Astrocyte (in vitro differentiated cells and primary cell): ENCODE data around the gene ADGRD2. TPM values are rescaled to one million over a fixed set of nuclear protein-coding genes. Genes with fewer than 3 reads are reported as not detected.

Experiments
- DNase-seq: peaks from one replicate; pipeline ENCODE4 v3.0.0-alpha.2; 2010; ENCODE audit warnings: low read depth
- FAIRE-seq: peaks from 2 replicates; lab custom pipeline; 2011; peaks lifted over from hg19 to GRCh38; lab: Jason Lieb, UNC
- H2AFZ ChIP-seq: 2 replicates; pipeline ENCODE4 v1.6.0; 2012; ENCODE audit warnings: low read depth, low read length, inconsistent platforms
- H3K27ac ChIP-seq: 2 replicates; pipeline ENCODE4 v1.5.1; 2011; ENCODE audit warnings: low read depth, low read length, inconsistent platforms
- H3K27me3 ChIP-seq: 2 replicates; pipeline ENCODE4 v1.6.0; 2011; ENCODE audit warnings: low read length, inconsistent platforms; ENCODE audit not compliant: insufficient read depth
- H3K36me3 ChIP-seq: 2 replicates; pipeline ENCODE4 v1.5.1; 2011; ENCODE audit warnings: low read length, inconsistent platforms; ENCODE audit not compliant: insufficient read depth
- H3K4me1 ChIP-seq: 2 replicates; pipeline ENCODE4 v1.5.1; 2011; ENCODE audit warnings: low read length, inconsistent platforms; ENCODE audit not compliant: insufficient read depth
- H3K4me2 ChIP-seq: 2 replicates; pipeline ENCODE4 v1.6.0; 2012; ENCODE audit warnings: low read length, inconsistent platforms
- H3K4me3 ChIP-seq: 2 replicates; pipeline ENCODE4 v1.5.1; 2011; ENCODE audit warnings: low read depth, mild to moderate bottlenecking, low read length, inconsistent platforms; ENCODE audit not compliant: insufficient read depth
- H3K79me2 ChIP-seq: 2 replicates; pipeline ENCODE4 v1.6.0; 2012; ENCODE audit warnings: mild to moderate bottlenecking, low read length, inconsistent platforms; ENCODE audit not compliant: insufficient read depth
- H3K9ac ChIP-seq: 2 replicates; pipeline ENCODE4 v1.6.0; 2012; ENCODE audit warnings: mild to moderate bottlenecking, low read length, inconsistent platforms
- H3K9me3 ChIP-seq: 2 replicates; pipeline ENCODE4 v1.5.1; 2012; ENCODE audit warnings: low read depth, mild to moderate bottlenecking, low read length, inconsistent platforms; ENCODE audit not compliant: insufficient read depth
- H4K20me1 ChIP-seq: 2 replicates; pipeline ENCODE4 v1.6.0; 2012; ENCODE audit warnings: low read length, inconsistent platforms; ENCODE audit not compliant: insufficient read depth
- H3K27ac Mint-ChIP-seq: one replicate; pipeline ENCODE4 v1.8.0; 2021; ENCODE audit warnings: mild to moderate bottlenecking, mixed read lengths; ENCODE audit not compliant: unreplicated experiment
- H3K27me3 Mint-ChIP-seq: one replicate; pipeline ENCODE4 v1.8.0; 2021; ENCODE audit warnings: low read depth, mixed read lengths; ENCODE audit not compliant: unreplicated experiment
- H3K36me3 Mint-ChIP-seq: one replicate; pipeline ENCODE4 v1.8.0; 2021; ENCODE audit warnings: low read depth, mixed read lengths; ENCODE audit not compliant: unreplicated experiment
- H3K4me1 Mint-ChIP-seq: one replicate; pipeline ENCODE4 v1.8.0; 2021; ENCODE audit warnings: low read depth, mixed read lengths; ENCODE audit not compliant: unreplicated experiment
- H3K4me3 Mint-ChIP-seq: one replicate; pipeline ENCODE4 v1.8.0; 2021; ENCODE audit warnings: mild to moderate bottlenecking, moderate library complexity, mixed read lengths; ENCODE audit not compliant: unreplicated experiment
- H3K9me3 Mint-ChIP-seq: one replicate; pipeline ENCODE4 v1.8.0; 2021; ENCODE audit warnings: mild to moderate bottlenecking, mixed read lengths; ENCODE audit not compliant: unreplicated experiment
- EZH2 ChIP-seq: IDR thresholded peaks from 2 replicates; pipeline ENCODE4 v1.6.1; 2012; ENCODE audit warnings: mild to moderate bottlenecking, low read length, inconsistent platforms; ENCODE audit not compliant: insufficient read depth
- total RNA-seq: library from RNA; stranded (reverse); gene quantifications from 2 replicates; pipeline ENCODE4 v1.2.1, GENCODE V29; 2021
- TF ChIP-seq, protein P1 (sequence below): IDR thresholded peaks from 2 replicates; pipeline ENCODE4 v1.5.1; 2011; ENCODE audit warnings: low read depth, mild to moderate bottlenecking, inconsistent platforms, low read length, moderate library complexity; ENCODE audit not compliant: insufficient read depth

ADGRD2 gene
- total RNA-seq, 1 donor from 2014 or later = not detected

DNA sequence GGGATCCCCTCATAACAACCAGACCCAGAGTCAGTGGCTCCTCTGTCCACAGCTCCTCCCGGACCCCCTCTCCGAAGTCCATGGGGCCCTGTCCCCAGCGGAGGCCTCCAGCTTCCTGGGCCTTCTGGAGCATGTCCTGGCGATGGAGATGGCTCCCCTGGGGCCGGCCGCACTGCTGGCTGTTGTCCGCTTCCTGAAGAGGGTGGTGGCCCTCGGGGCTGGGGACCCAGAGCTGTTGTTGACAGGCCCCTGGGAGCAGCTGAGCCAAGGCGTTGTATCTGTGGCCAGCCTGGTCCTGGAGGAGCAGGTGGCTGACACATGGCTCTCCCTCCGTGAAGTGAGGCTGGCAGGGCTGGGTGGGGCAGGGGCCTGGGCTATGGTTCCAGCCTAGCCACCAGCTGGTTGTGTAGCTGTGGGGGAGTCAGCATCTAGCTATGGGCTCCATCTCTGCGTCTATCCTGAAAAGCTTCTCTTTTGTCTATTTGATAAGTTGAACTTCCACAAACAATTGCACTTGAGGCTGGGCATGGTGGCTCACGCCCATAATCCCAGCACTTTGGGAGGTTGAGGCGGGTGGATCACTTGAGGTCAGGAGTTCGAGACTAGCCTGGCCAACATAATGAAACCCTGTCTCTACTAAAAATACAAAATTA is 4.7 kb downstream of the ADGRD2 start:
- no peaks in the 10 kb centered on the region for H3K79me2 ChIP-seq
- no peak overlapping the region for H2AFZ ChIP-seq
- peaks cover 31% of the 10 kb centered on the region for H3K27me3 ChIP-seq
- no peak overlapping the region for H3K4me2 ChIP-seq
- H3K9me3 ChIP-seq = no peaks in the 10 kb centered on the region
- no peak overlapping the region for H3K4me3 ChIP-seq
- no peaks in the 10 kb centered on the region for H4K20me1 ChIP-seq
- H3K4me3 Mint-ChIP-seq = no peak overlapping the region
- H3K36me3 ChIP-seq = no peaks in the 10 kb centered on the region
- TF ChIP-seq, protein P1, sequence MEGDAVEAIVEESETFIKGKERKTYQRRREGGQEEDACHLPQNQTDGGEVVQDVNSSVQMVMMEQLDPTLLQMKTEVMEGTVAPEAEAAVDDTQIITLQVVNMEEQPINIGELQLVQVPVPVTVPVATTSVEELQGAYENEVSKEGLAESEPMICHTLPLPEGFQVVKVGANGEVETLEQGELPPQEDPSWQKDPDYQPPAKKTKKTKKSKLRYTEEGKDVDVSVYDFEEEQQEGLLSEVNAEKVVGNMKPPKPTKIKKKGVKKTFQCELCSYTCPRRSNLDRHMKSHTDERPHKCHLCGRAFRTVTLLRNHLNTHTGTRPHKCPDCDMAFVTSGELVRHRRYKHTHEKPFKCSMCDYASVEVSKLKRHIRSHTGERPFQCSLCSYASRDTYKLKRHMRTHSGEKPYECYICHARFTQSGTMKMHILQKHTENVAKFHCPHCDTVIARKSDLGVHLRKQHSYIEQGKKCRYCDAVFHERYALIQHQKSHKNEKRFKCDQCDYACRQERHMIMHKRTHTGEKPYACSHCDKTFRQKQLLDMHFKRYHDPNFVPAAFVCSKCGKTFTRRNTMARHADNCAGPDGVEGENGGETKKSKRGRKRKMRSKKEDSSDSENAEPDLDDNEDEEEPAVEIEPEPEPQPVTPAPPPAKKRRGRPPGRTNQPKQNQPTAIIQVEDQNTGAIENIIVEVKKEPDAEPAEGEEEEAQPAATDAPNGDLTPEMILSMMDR = no peak
- TF ChIP-seq EZH2 = no peak
- H3K9ac ChIP-seq = no peak overlapping the region
- H3K9me3 Mint-ChIP-seq = no peaks in the 10 kb centered on the region
- H3K27ac Mint-ChIP-seq = no peak overlapping the region
- no peak overlapping the region for H3K27ac ChIP-seq
- H3K36me3 Mint-ChIP-seq = no peaks in the 10 kb centered on the region
- FAIRE-seq = no peak
- peaks cover 8% of the 10 kb centered on the region for H3K4me1 ChIP-seq
- DNase-seq = no peak
- H3K27me3 Mint-ChIP-seq = peaks cover 49% of the 10 kb centered on the region
- H3K4me1 Mint-ChIP-seq = no peaks in the 10 kb centered on the region

DNA sequence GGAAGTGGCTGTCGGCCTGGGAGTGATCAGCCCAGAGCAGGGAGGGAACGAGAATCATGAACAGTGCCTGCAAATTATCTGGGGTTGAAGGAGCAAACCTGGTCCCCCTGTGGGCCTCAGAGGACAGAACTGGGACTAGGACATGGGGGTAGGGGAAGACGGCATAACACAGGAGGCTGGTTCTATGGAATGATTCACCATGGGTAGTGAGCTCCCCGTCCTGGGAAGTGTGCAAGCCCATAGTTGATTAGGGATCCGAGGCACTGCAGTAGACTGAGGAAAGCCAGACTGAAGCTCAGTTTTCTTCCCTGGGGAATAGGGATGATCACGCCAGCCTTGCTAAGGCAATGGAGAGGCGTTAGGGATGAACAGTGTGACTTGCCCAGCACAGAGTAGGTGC is 5.6 kb downstream of the ADGRD2 start:
- no peaks in the 10 kb centered on the region for H4K20me1 ChIP-seq
- TF ChIP-seq, protein P1 = no peak
- no peak for TF ChIP-seq EZH2
- FAIRE-seq (no peak), DNase-seq (no peak)
- no peak overlapping the region for H3K4me3 ChIP-seq
- no peak overlapping the region for H2AFZ ChIP-seq
- no peak overlapping the region for H3K27ac ChIP-seq
- peaks cover 3% of the 10 kb centered on the region for H3K4me1 ChIP-seq
- Mint-ChIP-seq H3K9me3 (no peaks in the 10 kb centered on the region), H3K4me1 (no peaks in the 10 kb centered on the region), H3K27me3 (peaks cover 43% of the 10 kb centered on the region), H3K36me3 (no peaks in the 10 kb centered on the region), H3K4me3 (no peak overlapping the region), H3K27ac (no peak overlapping the region)
- H3K79me2 ChIP-seq = no peaks in the 10 kb centered on the region
- no peak overlapping the region for H3K4me2 ChIP-seq
- H3K9ac ChIP-seq = no peak overlapping the region
- no peaks in the 10 kb centered on the region for H3K9me3 ChIP-seq
- H3K36me3 ChIP-seq = no peaks in the 10 kb centered on the region
- H3K27me3 ChIP-seq = peaks cover 25% of the 10 kb centered on the region

DNA sequence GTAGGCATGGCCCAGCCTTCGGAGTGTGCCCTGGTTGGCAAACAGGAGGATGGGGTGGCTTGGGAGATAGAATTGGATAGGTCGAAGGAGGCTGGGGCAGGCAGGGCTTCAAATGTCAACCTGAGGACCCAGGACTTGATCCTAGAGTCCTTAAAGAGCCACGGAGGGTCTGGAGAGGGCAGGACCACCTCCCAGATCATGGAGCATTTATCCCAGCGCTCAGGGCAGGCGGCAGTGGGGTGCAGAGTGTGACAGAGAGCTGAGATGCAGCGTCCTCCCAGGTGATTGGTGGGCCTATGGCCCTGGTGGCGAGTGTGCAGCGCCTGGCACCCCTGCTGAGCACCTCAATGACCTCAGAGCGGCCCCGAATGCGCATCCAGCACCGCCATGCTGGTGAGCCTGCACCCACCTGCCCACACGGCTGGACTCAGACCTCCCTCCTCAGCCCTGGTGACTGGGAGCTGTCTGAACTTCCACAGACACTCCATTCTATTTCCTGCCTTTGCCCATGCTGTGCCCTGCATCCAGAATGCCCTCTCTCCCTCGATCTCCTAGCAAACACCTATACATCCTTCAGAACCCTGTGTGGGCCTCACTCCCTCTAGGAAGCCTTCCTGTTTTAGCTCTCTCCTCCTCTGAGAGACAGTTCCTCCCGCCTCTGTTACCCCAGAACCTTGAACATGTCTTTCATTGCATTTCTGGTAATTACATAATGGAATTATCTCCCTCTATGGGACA is 6.3 kb downstream of the ADGRD2 start:
- Histone ChIP-seq H3K27ac (no peak overlapping the region), H2AFZ (no peak overlapping the region), H3K27me3 (peaks cover 19% of the 10 kb centered on the region), H4K20me1 (no peaks in the 10 kb centered on the region), H3K36me3 (no peaks in the 10 kb centered on the region), H3K79me2 (no peaks in the 10 kb centered on the region), H3K4me1 (no peaks in the 10 kb centered on the region), H3K9ac (no peak overlapping the region), H3K4me3 (no peak overlapping the region), H3K4me2 (no peak overlapping the region), H3K9me3 (no peaks in the 10 kb centered on the region)
- Mint-ChIP-seq H3K27me3 (peaks cover 38% of the 10 kb centered on the region), H3K36me3 (no peaks in the 10 kb centered on the region), H3K4me3 (no peak overlapping the region), H3K27ac (no peak overlapping the region), H3K9me3 (no peaks in the 10 kb centered on the region), H3K4me1 (no peaks in the 10 kb centered on the region)
- DNase-seq (no peak), FAIRE-seq (no peak)
- no peak for TF ChIP-seq EZH2
- TF ChIP-seq, protein P1 = no peak
